Measurements from ENCODE around the gene KCNIP1.

GRCh38 chr5:170470275-170470674 is 33.5 kb upstream of the KCNIP1 start:
- TF ChIP-seq CTCF (IDR thresholded peaks at IDR 0.05) (no peak), POLR2A (IDR thresholded peaks at IDR 0.05) (no peak), POLR2AphosphoS5 (IDR thresholded peaks at IDR 0.05; ENCODE audit: insufficient read depth in 1 of 2, low read depth in 1 of 2) (no peak)
